ENCODE results near the gene HMGXB4.

HMGXB4 gene

GRCh38 chr22:35250156-35250555 lies 7.1 kb upstream of the HMGXB4 start:
- no peaks in the 10 kb centered on the region for H4K20me1 ChIP-seq (ENCODE audit: insufficient read depth, low read length)
- H3K36me3 ChIP-seq (ENCODE audit: insufficient read depth, low read length) = no peaks in the 10 kb centered on the region
- H3K4me2 ChIP-seq (ENCODE audit: insufficient read depth, low read length) = no peak overlapping the region
- no peak overlapping the region for H3K27ac ChIP-seq (ENCODE audit: low read length)
- no peaks in the 10 kb centered on the region for H3K9me3 ChIP-seq (ENCODE audit: insufficient read depth, low read length, severe bottlenecking)
- no peaks in the 10 kb centered on the region for H3K4me1 ChIP-seq (ENCODE audit: insufficient read depth, low read length)
- ATAC-seq (ENCODE audit: insufficient read depth, low read depth) (no peak), DNase-seq (no peak)
- H3K27me3 ChIP-seq (ENCODE audit: insufficient read depth, low read length, poor library complexity) = no peaks in the 10 kb centered on the region
- H3K79me2 ChIP-seq (ENCODE audit: insufficient read depth, low read length) = no peaks in the 10 kb centered on the region
- no peak overlapping the region for H3K9ac ChIP-seq (ENCODE audit: low read depth, low read length)
- TF ChIP-seq EZH2 (IDR thresholded peaks at IDR 0.05; ENCODE audit: borderline replicate concordance, low read depth, low read length, severe bottlenecking) = no peak
- TF ChIP-seq CTCF (IDR thresholded peaks at IDR 0.05; ENCODE audit: borderline replicate concordance, extremely low read depth, low read length, poor library complexity, severe bottlenecking) = no peak
- no peak overlapping the region for H2AFZ ChIP-seq (ENCODE audit: low read depth, low read length)
- no peak overlapping the region for H3K4me3 ChIP-seq (ENCODE audit: low read depth in 1 of 2, low read length in 2 of 2)

- ATAC-seq (ENCODE audit: insufficient read depth, low read depth) = no peak
- H3K9ac ChIP-seq (ENCODE audit: low read depth, low read length) = no peak overlapping the region
Observed at GRCh38 chr22:35253946-35254345, 3.3 kb upstream of the HMGXB4 start.

GRCh38 chr22:35257002-35257320 lies 332 bp upstream of the HMGXB4 start:
- TF ChIP-seq EZH2 (IDR thresholded peaks at IDR 0.05; ENCODE audit: borderline replicate concordance, low read depth, low read length, severe bottlenecking) (no peak), CTCF (IDR thresholded peaks at IDR 0.05; ENCODE audit: borderline replicate concordance, extremely low read depth, low read length, poor library complexity, severe bottlenecking) (no peak)
- Histone ChIP-seq H3K27ac (ENCODE audit: low read length) (peak overlapping the region; percentile 86), H3K36me3 (ENCODE audit: insufficient read depth, low read length) (peaks cover 19% of the 10 kb centered on the region), H3K9ac (ENCODE audit: low read depth, low read length) (peak overlapping the region; percentile 84), H3K4me2 (ENCODE audit: insufficient read depth, low read length) (peak overlapping the region; percentile 79), H3K4me1 (ENCODE audit: insufficient read depth, low read length) (peaks cover 35% of the 10 kb centered on the region), H3K4me3 (ENCODE audit: low read depth in 1 of 2, low read length in 2 of 2) (peak overlapping the region; percentile 69 to 85), H2AFZ (ENCODE audit: low read depth, low read length) (peak overlapping the region; percentile 95), H3K79me2 (ENCODE audit: insufficient read depth, low read length) (peaks cover 51% of the 10 kb centered on the region), H4K20me1 (ENCODE audit: insufficient read depth, low read length) (no peaks in the 10 kb centered on the region; the same call in 1 of the 2 replicates), H3K27me3 (ENCODE audit: insufficient read depth, low read length, poor library complexity) (no peaks in the 10 kb centered on the region), H3K9me3 (ENCODE audit: insufficient read depth, low read length, severe bottlenecking) (no peaks in the 10 kb centered on the region)
- DNase-seq = no peak
- ATAC-seq (ENCODE audit: insufficient read depth, low read depth) = peak; percentile 33

More at GRCh38 chr22:35253946-35254345, 3.3 kb upstream of the HMGXB4 start:
- Histone ChIP-seq H2AFZ (ENCODE audit: low read depth, low read length) (no peak overlapping the region), H3K9me3 (ENCODE audit: insufficient read depth, low read length, severe bottlenecking) (no peaks in the 10 kb centered on the region), H3K4me2 (ENCODE audit: insufficient read depth, low read length) (no peak overlapping the region), H3K27me3 (ENCODE audit: insufficient read depth, low read length, poor library complexity) (no peaks in the 10 kb centered on the region), H3K27ac (ENCODE audit: low read length) (no peak overlapping the region), H4K20me1 (ENCODE audit: insufficient read depth, low read length) (no peaks in the 10 kb centered on the region), H3K36me3 (ENCODE audit: insufficient read depth, low read length) (peaks cover 2% of the 10 kb centered on the region), H3K4me1 (ENCODE audit: insufficient read depth, low read length) (peaks cover 21% of the 10 kb centered on the region), H3K79me2 (ENCODE audit: insufficient read depth, low read length) (peaks cover 22% of the 10 kb centered on the region), H3K4me3 (ENCODE audit: low read depth in 1 of 2, low read length in 2 of 2) (no peak overlapping the region)
- TF ChIP-seq CTCF (IDR thresholded peaks at IDR 0.05; ENCODE audit: borderline replicate concordance, extremely low read depth, low read length, poor library complexity, severe bottlenecking) (no peak), EZH2 (IDR thresholded peaks at IDR 0.05; ENCODE audit: borderline replicate concordance, low read depth, low read length, severe bottlenecking) (no peak)
- no peak for DNase-seq

Data from DND-41 (cell line).